ENCODE results near the gene WNT2. TPM values are rescaled to one million over a fixed set of nuclear protein-coding genes. Genes with fewer than 3 reads are reported as not detected.

WNT2 gene
- total and polyA plus RNA-seq, 2 of the 4 experiments (the other 2 are of a cell fraction) = 1.8 to 1.9 TPM

DNA sequence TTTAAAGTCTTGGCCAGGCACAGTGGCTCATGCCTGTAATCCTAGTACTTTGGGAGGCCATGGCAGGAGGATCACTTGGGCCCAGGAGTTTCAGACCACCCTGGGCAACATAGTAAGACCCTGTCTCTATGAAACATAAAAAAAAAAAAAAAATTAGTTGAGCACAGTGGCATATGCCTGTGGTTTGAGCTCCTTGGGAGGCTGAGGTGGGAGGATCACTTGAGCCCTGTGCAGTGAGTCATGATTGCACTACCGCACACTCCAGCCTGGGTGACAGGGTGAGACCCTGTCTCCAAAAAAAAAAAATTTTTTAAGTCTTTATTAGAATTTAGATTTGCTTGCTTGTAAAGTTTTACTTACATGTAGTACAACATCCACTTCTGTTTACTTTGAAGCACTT, 14.0 kb downstream of the WNT2 start:
- H3K4me2 ChIP-seq (ENCODE audit: low read depth, low read length) = no peak overlapping the region
- dilution Hi-C loops (cut with HindIII; ENCODE audit: low sequenced_read_pairs, unreplicated experiment) (no loop called here), intact Hi-C loops (cut with micrococcal nuclease) (no loop called here), in situ Hi-C loops (cut with MboI; ENCODE audit: low sequenced_read_pairs) (no loop called here)
- ChIA-PET POLR2A (ENCODE audit: unreplicated experiment) (no interaction called here), CTCF (no interaction called here)
- no peak overlapping the region for H3K4me3 ChIP-seq (ENCODE audit: insufficient read depth, low read depth, low read length)
- no peak overlapping the region for H2AK9ac ChIP-seq (replicated peaks; ENCODE audit: low read depth, low read length, poor library complexity)
- ATAC-seq (ENCODE audit: low read depth) (no peak), DNase-seq (no peak)
- no peak overlapping the region for H2BK20ac ChIP-seq (ENCODE audit: low read depth, low read length)
- H4K91ac ChIP-seq (ENCODE audit: insufficient read depth, low read depth, low read length) = no peak overlapping the region
- H2BK15ac ChIP-seq (ENCODE audit: low read depth, low read length) = no peak overlapping the region
- no peak overlapping the region for H3K4ac ChIP-seq (ENCODE audit: low read depth, low read length)
- no peak overlapping the region for H2BK120ac ChIP-seq (ENCODE audit: low read depth, low read length)
- H3K79me1 ChIP-seq (ENCODE audit: low read depth in 1 of 2, low read length in 2 of 2) = no peaks in the 10 kb centered on the region
- no peak overlapping the region for H3K9ac ChIP-seq (ENCODE audit: low read depth, low read length)
- no peaks in the 10 kb centered on the region for H4K20me1 ChIP-seq (ENCODE audit: insufficient read depth, low read length)
- peaks cover 3% of the 10 kb centered on the region for H3K9me3 ChIP-seq (ENCODE audit: control insufficient read depth, insufficient read depth, low read length)
- H2AFZ ChIP-seq (replicated peaks; ENCODE audit: low read length, poor library complexity) = no peak overlapping the region
- H2BK5ac ChIP-seq (ENCODE audit: low read depth, low read length, poor library complexity, severe bottlenecking) = no peak overlapping the region
- no peak overlapping the region for H3K14ac ChIP-seq (replicated peaks; ENCODE audit: low read depth, low read length)
- TF ChIP-seq RFX5 (IDR thresholded peaks at IDR 0.05; ENCODE audit: low read depth, low read length) (no peak), POLR2A (IDR thresholded peaks at IDR 0.05; ENCODE audit: low read depth, low read length) (no peak), CHD1 (IDR thresholded peaks at IDR 0.05; ENCODE audit: low read depth, low read length) (no peak)
- peaks cover 2% of the 10 kb centered on the region; the same call in 1 of the 2 replicates for H3K4me1 ChIP-seq (ENCODE audit: control insufficient read depth, insufficient read depth, low read length)
- no peak overlapping the region for H3K27ac ChIP-seq (ENCODE audit: insufficient read depth, low read length)
- H3K18ac ChIP-seq (ENCODE audit: low read depth, low read length) = no peak overlapping the region
- no peak overlapping the region for H4K8ac ChIP-seq (ENCODE audit: low read depth in 2 of 2, low read length in 2 of 2)
- no peak overlapping the region for H3K23ac ChIP-seq (ENCODE audit: low read depth, low read length)
- H3K56ac ChIP-seq (ENCODE audit: extremely low read depth, insufficient read depth, low read length) = no peak overlapping the region
- no CpG with 5 or more reads among the region's 1 CpG for WGBS, 2 experiments (ENCODE audit: extremely low coverage in 2 of 2, insufficient read length in 1 of 2)
- no peaks in the 10 kb centered on the region for H3K36me3 ChIP-seq (ENCODE audit: control insufficient read depth, insufficient read depth, low read length)
- no peak overlapping the region for H2AK5ac ChIP-seq (ENCODE audit: low read depth, low read length)
- H4K5ac ChIP-seq (ENCODE audit: low read depth, low read length) = no peak overlapping the region
- no peaks in the 10 kb centered on the region for H3K27me3 ChIP-seq (ENCODE audit: control insufficient read depth, insufficient read depth, low read length)
- no TSS peak for BruUV-seq (replicated peaks)
- H3K9me1 ChIP-seq (ENCODE audit: insufficient read depth, low read length) = no peaks in the 10 kb centered on the region
